HepG2 (cell line): ENCODE data around the gene INHA. TPM values are rescaled to one million over a fixed set of nuclear protein-coding genes. Genes with fewer than 3 reads are reported as not detected.
A peak's percentile ranks its signal among the peaks of the same experiment; 100 is the strongest.

ENCODE experiments used
- EHMT2 ChIP-seq: fragments of 200-600 bp; sonication (generic); IDR thresholded peaks from 2 replicates; pipeline ENCODE4 v1.7.0; 2017; ENCODE audit warnings: antibody characterized with exemption, low read depth, low read length, borderline replicate concordance
- HMGXB3 ChIP-seq: sonication (generic); formaldehyde crosslinking; IDR thresholded peaks from 2 replicates; pipeline ENCODE4 v1.4.0; 2020; ENCODE audit warnings: missing genetic modification reagents, borderline replicate concordance
- IRF9 ChIP-seq: sonication (generic); formaldehyde crosslinking; IDR thresholded peaks from 2 replicates; pipeline ENCODE4 v1.8.0; 2022; ENCODE audit warnings: missing genetic modification reagents, mild to moderate bottlenecking, borderline replicate concordance
- MAX ChIP-seq: IDR thresholded peaks from 2 replicates; pipeline ENCODE4 v1.6.1; 2012; ENCODE audit warnings: inconsistent platforms
- PRDM15 ChIP-seq: sonication (generic); formaldehyde crosslinking; IDR thresholded peaks from 2 replicates; pipeline ENCODE4 v1.4.0; 2020; ENCODE audit warnings: missing genetic modification reagents
- SNAPC4 ChIP-seq: sonication (generic); formaldehyde crosslinking; IDR thresholded peaks from 2 replicates; pipeline ENCODE4 v1.4.0; 2020; ENCODE audit warnings: mild to moderate bottlenecking, missing genetic modification reagents
- SNRNP70 ChIP-seq: fragments of 200-400 bp; formaldehyde crosslinking; IDR thresholded peaks from 2 replicates; pipeline ENCODE4 v1.6.1; 2017; ENCODE audit warnings: mild to moderate bottlenecking, low read depth, low read length, moderate library complexity
- STAT6 ChIP-seq: sonication (generic); formaldehyde crosslinking; IDR thresholded peaks from 2 replicates; pipeline ENCODE4 v1.4.0; 2020; ENCODE audit warnings: missing genetic modification reagents, mild to moderate bottlenecking, borderline replicate concordance
- THAP11 ChIP-seq: IDR thresholded peaks from 2 replicates; pipeline ENCODE4 v1.6.1; 2016; ENCODE audit warnings: missing biosample characterization, missing genetic modification reagents
- polyA plus RNA-seq, 8 experiments: library from polyadenylated mRNA; depleted of rRNA in 3 of 8; stranded (reverse) in 7 of 8; unstranded in 1 of 8; fragments of >200 nt; fragmentation: Illumina TruSeq in 4 of 8; extraction: Trizol in 4 of 8; gene quantifications; 2 replicates each; pipeline versions ENCODE4 v1.2.1 to v1.2.3, GENCODE V29; 2011 to 2016; ENCODE audit warnings: low read depth in 4 of 8, missing spikeins in 1 of 8, mixed read lengths in 1 of 8; ENCODE audit not compliant: insufficient read depth in 1 of 8
- total RNA-seq, 5 experiments: library from RNA; depleted of rRNA; stranded (reverse); fragments of >200 nt; fragmentation: Illumina TruSeq; extraction: Trizol; gene quantifications; 2 replicates each; pipeline ENCODE4 v1.2.3, GENCODE V29; 2016; ENCODE audit warnings: low read depth in 1 of 5

Gene INHA
- total and polyA plus RNA-seq, 2 of the 13 experiments (the other 11 are each of a cell fraction or from before 2014, with no cell fraction given) = 4.1 to 15.2 TPM

- TF ChIP-seq STAT6 (CRISPR knock-in tag) (0 out of 2 replicates have a peak, but pooled peaks have one; percentile 30), HMGXB3 (peak; percentile 68; the same call in 1 of the 2 replicates), SNAPC4 (CRISPR knock-in tag) (no peak; the same call in 1 of the 2 replicates), SNRNP70 (no peak), THAP11 (CRISPR knock-in tag) (peak; percentile 72), IRF9 (CRISPR knock-in tag) (0 out of 2 replicates have a peak, but pooled peaks have one; percentile 38), PRDM15 (CRISPR knock-in tag) (0 out of 2 replicates have a peak, but pooled peaks have one; percentile 68), EHMT2 (peak; percentile 43; the same call in 1 of the 2 replicates), MAX (peak; percentile 51; the same call in 1 of the 2 replicates)
Measured at GRCh38 chr2:219545943-219546352, 26.2 kb upstream of the INHA start (continued).
